GM12875 (cell line): ENCODE results near the gene RUNX1.

Source experiments
- H3K4me3 ChIP-seq: one replicate; pipeline ENCODE4 v1.5.1; 2011; ENCODE audit warnings: low read depth, low read length, control low read depth
- CTCF ChIP-seq: IDR thresholded peaks from 2 replicates; pipeline ENCODE4 v1.5.1; 2011; ENCODE audit warnings: low read depth, mild to moderate bottlenecking, control low read depth, inconsistent platforms, low read length, moderate library complexity, borderline replicate concordance; ENCODE audit not compliant: insufficient read depth

The RUNX1 gene

GRCh38 chr21:35051287-35051818 lies 2.3 kb upstream of the RUNX1 start:
- no peak overlapping the region for H3K4me3 ChIP-seq
- peak; percentile 65; the same call in 1 of the 2 replicates for TF ChIP-seq CTCF

- H3K4me3 ChIP-seq: peak overlapping the region; percentile 31
- no peak for TF ChIP-seq CTCF
Measured at GRCh38 chr21:35050348-35051286, 1.5 kb upstream of the RUNX1 start.

- peak overlapping the region; percentile 56 for H3K4me3 ChIP-seq
- TF ChIP-seq CTCF: no peak
Measured at GRCh38 chr21:35048183-35048601, 910 bp downstream of the RUNX1 start.

GRCh38 chr21:35046880-35047229 lies 2.2 kb downstream of the RUNX1 start:
- H3K4me3 ChIP-seq: peak overlapping the region; percentile 56
- no peak for TF ChIP-seq CTCF

- TF ChIP-seq CTCF: no peak
- peak overlapping the region; percentile 56 for H3K4me3 ChIP-seq
Measured at GRCh38 chr21:35046263-35046624, 2.9 kb downstream of the RUNX1 start.

GRCh38 chr21:35045542-35046262 lies 3.4 kb downstream of the RUNX1 start:
- no peak for TF ChIP-seq CTCF
- peak overlapping the region; percentile 56 for H3K4me3 ChIP-seq
